ENCODE measurements around the gene MYO5C. TPM values are rescaled to one million over a fixed set of nuclear protein-coding genes. Genes with fewer than 3 reads are reported as not detected.

MYO5C gene
- total and polyA plus RNA-seq, 2 of the 8 experiments (the other 6 are each of a cell fraction or from before 2014, with no cell fraction given) = 8.2 to 26.7 TPM

- Histone ChIP-seq H3K79me2 (ENCODE audit: control insufficient read depth in 1 of 2, insufficient read depth in 2 of 2, low read length in 2 of 2) (no peaks in the 10 kb centered on the region), H3K4ac (replicated peaks; ENCODE audit: insufficient read length, low read depth, low read length) (no peak overlapping the region), H4K5ac (ENCODE audit: insufficient read length, low read depth, low read length) (no peak overlapping the region), H3K79me1 (ENCODE audit: low read depth, low read length) (no peaks in the 10 kb centered on the region), H3K9me3 (ENCODE audit: insufficient read depth in 2 of 2, low read depth in 1 of 2, low read length in 1 of 2) (no peaks in the 10 kb centered on the region), H2BK120ac (replicated peaks; ENCODE audit: low read depth, low read length) (no peak overlapping the region), H3K4me1 (replicated peaks in 1 of 4; ENCODE audit: control insufficient read depth in 3 of 4, insufficient read depth in 4 of 4, low read length in 3 of 4) (no peaks in the 10 kb centered on the region), H2BK15ac (ENCODE audit: low read length) (no peak overlapping the region), H3K56ac (replicated peaks; ENCODE audit: insufficient read length, low read depth, low read length) (no peak overlapping the region), H3K36me3 (ENCODE audit: control insufficient read depth in 2 of 4, insufficient read depth in 4 of 4, low read length in 3 of 4) (peaks cover 3 to 19% (median 15%) of the 10 kb centered on the region in 4 experiments; a peak in 6 of 8 replicates), H2BK12ac (ENCODE audit: low read depth, low read length) (no peak overlapping the region), H3K9ac (replicated peaks in 1 of 4; ENCODE audit: extremely low read depth in 1 of 4, low read depth in 3 of 4, low read length in 3 of 4) (no peak overlapping the region), H4K20me1 (replicated peaks in 1 of 2; ENCODE audit: control insufficient read depth in 1 of 2, insufficient read depth in 2 of 2, low read length in 2 of 2) (peaks cover 0 to 4% of the 10 kb centered on the region in 2 experiments), H2BK20ac (ENCODE audit: low read length) (no peak overlapping the region), H3K18ac (ENCODE audit: extremely low read depth, low read length) (no peak overlapping the region), H4K8ac (ENCODE audit: extremely low read depth, insufficient read depth, low read length) (no peak overlapping the region), H3K27me3 (replicated peaks in 1 of 4; ENCODE audit: control insufficient read depth in 3 of 4, extremely low read depth in 1 of 4, insufficient read depth in 3 of 4, low read length in 3 of 4) (no peaks in the 10 kb centered on the region), H4K91ac (replicated peaks; ENCODE audit: insufficient read length, low read length) (no peak overlapping the region), H2AK5ac (ENCODE audit: low read depth, low read length) (no peak overlapping the region), H3K23ac (ENCODE audit: insufficient read length) (no peak overlapping the region), H2AFZ (ENCODE audit: low read length) (no peak overlapping the region), H3K4me3 (ENCODE audit: extremely low read depth in 1 of 4, insufficient read depth in 2 of 4, low read depth in 3 of 4, low read length in 4 of 4) (no peak overlapping the region), H3K23me2 (ENCODE audit: low read depth, low read length) (no peaks in the 10 kb centered on the region), H2BK5ac (ENCODE audit: low read depth, low read length) (no peak overlapping the region), H3K14ac (ENCODE audit: insufficient read length) (no peak overlapping the region), H3K4me2 (ENCODE audit: insufficient read depth in 1 of 2, low read depth in 2 of 2, low read length in 2 of 2) (no peak overlapping the region), H3K27ac (ENCODE audit: low read depth, low read length) (no peak overlapping the region)
- CTCF ChIA-PET (ENCODE audit: partially characterized antibody) = interaction anchor here (0.9 to 9.5 kb wide), 4 partner anchors 10 to 29 kb away, joined by 3 to 41 read pairs (median 6); no protein-coding TSS in a partner anchor
- DNase-seq (ENCODE audit: low read depth in 1 of 2, low spot score in 2 of 2) (peak in 1 of 2 experiments; percentile 20), FAIRE-seq (no peak)
- POLR2A ChIA-PET (ENCODE audit: partially characterized antibody) = interaction anchor here (1.0 kb wide), 1 partner anchor 21 kb away, joined by 3 read pairs; no protein-coding TSS in a partner anchor
- 84% methylated on average over 9 of the region's 9 CpGs; no CpG with 5 or more reads in 1 of the 2 experiments for WGBS, 2 experiments (ENCODE audit: extremely low coverage in 1 of 2, insufficient coverage in 1 of 2, insufficient read length in 1 of 2, insufficient replicate concordance in 2 of 2, low coverage in 1 of 2, low lambda C conversion rate in 2 of 2, missing lambda C conversion rate in 1 of 2)
- TF ChIP-seq E2F6 (IDR thresholded peaks at IDR 0.05) = no peak
- TF ChIP-seq KDM4A (IDR thresholded peaks at IDR 0.05; ENCODE audit: low read depth, low read length, severe bottlenecking) = no peak
- no peak for TF ChIP-seq BCL11A (IDR thresholded peaks at IDR 0.05; ENCODE audit: low read depth in 2 of 2, low read length in 2 of 2)
- no peak for TF ChIP-seq TCF12 (IDR thresholded peaks at IDR 0.05; ENCODE audit: low read depth, low read length)
- TF ChIP-seq BRCA1 (IDR thresholded peaks at IDR 0.05; ENCODE audit: low read depth, low read length) = no peak
- no peak for TF ChIP-seq CTCF (IDR thresholded peaks at IDR 0.05; ENCODE audit: control extremely low read depth in 1 of 3, insufficient read depth in 1 of 3, low read depth in 1 of 3, low read length in 3 of 3)
- TF ChIP-seq EZH2 (IDR thresholded peaks at IDR 0.05; ENCODE audit: low read depth, low read length, severe bottlenecking) = no peak
These were observed 145.4 kb downstream of the MYO5C start for GRCh38 chr15:52150043-52150825.

All from H1 (cell line).